GM21423 (cell line): Measurements from ENCODE around the gene FBXO7.

Source experiments
- ATAC-seq: cut with Tn5 transposase; IDR thresholded peaks from one replicate; pipeline ENCODE4 v1.9.1; 2021; ENCODE audit warnings: mild to moderate bottlenecking, moderate library complexity; ENCODE audit not compliant: unreplicated experiment

The FBXO7 gene

GRCh38 chr22:32548039-32548438 is 73.4 kb downstream of the FBXO7 start:
- no peak for ATAC-seq
